ENCODE data around the gene TSC22D2. TPM values are rescaled to one million over a fixed set of nuclear protein-coding genes. Genes with fewer than 3 reads are reported as not detected.

TSC22D2 gene
- total RNA-seq, 1 experiment from 2014 or later: 20.0 TPM

DNA sequence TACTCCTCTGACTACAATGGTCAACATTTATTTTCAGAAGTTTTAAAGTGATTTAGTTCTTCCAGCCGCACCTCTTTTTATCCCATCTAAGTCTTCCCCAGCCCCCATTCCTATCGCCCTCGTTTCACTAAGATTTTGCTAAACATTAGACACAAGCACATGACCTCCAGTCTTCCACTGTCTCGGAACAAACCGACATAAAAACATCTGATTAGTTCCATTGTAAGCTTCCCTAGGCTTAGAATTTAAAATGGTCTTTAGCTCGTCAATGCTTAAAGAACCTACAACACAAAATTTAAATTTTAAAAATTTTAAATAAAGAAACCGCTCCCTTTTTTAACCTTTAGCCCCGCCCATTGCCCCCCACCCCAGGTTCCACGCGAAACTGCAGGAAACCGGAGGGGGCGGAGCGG lies 284 bp upstream of the TSC22D2 start:
- intact Hi-C loops (cut with micrococcal nuclease): loop anchor here (2.0 to 5.0 kb wide), 4 partner anchors 36 to 169 kb away; no protein-coding TSS in a partner anchor
- CTCF ChIA-PET: interaction anchor here (1.0 to 2.2 kb wide), 2 partner anchors 88 to 169 kb away, joined by 3 to 12 read pairs; no protein-coding TSS in a partner anchor
- DNase-seq (ENCODE audit: low read depth, low spot score): peak; percentile 22
- Histone ChIP-seq H4K20me1 (ENCODE audit: insufficient read depth) (peaks cover 18% of the 10 kb centered on the region), H3K27ac (ENCODE audit: low read depth, low read length) (peak overlapping the region; percentile 95), H3K9me2 (ENCODE audit: insufficient read depth) (no peaks in the 10 kb centered on the region), H3K9me3 (ENCODE audit: control insufficient read depth in 1 of 2, insufficient read depth in 1 of 2, low read depth in 1 of 2, low read length in 2 of 2) (no peaks in the 10 kb centered on the region), H3K4me2 (ENCODE audit: low read length) (peak overlapping the region; percentile 97), H3K4me1 (ENCODE audit: control insufficient read depth in 1 of 2, insufficient read depth in 2 of 2, low read length in 2 of 2) (peaks cover 10 to 37% of the 10 kb centered on the region in 2 experiments), H3K9ac (ENCODE audit: low read length) (peak overlapping the region; percentile 88), H3K79me2 (ENCODE audit: insufficient read depth, low read length) (peaks cover 41% of the 10 kb centered on the region), H3K4me3 (replicated peaks in 1 of 2; ENCODE audit: low read depth in 1 of 2, low read length in 2 of 2) (peak overlapping the region; percentile 21 to 85), H2AFZ (ENCODE audit: low read depth, low read length, poor library complexity, severe bottlenecking) (peak overlapping the region; percentile 37), H3K27me3 (ENCODE audit: insufficient read depth, low read length) (no peaks in the 10 kb centered on the region), H3K36me3 (ENCODE audit: control insufficient read depth in 1 of 2, insufficient read depth in 2 of 2, low read length in 2 of 2) (peaks cover 0 to 4% of the 10 kb centered on the region in 2 experiments; a peak in 2 of 4 replicates)
- no peak; the same call in 1 of the 2 replicates for ATAC-seq
- POLR2A ChIA-PET: interaction anchor here (1.2 to 2.4 kb wide), 5 partner anchors 23 to 62 kb away, joined by 3 to 7 read pairs (median 6); no protein-coding TSS in a partner anchor
- TF ChIP-seq EGR1 (IDR thresholded peaks at IDR 0.05; ENCODE audit: low read depth): no peak
- no peak for TF ChIP-seq SIN3A (IDR thresholded peaks at IDR 0.05; ENCODE audit: low read depth)
- TF ChIP-seq, protein P1, sequence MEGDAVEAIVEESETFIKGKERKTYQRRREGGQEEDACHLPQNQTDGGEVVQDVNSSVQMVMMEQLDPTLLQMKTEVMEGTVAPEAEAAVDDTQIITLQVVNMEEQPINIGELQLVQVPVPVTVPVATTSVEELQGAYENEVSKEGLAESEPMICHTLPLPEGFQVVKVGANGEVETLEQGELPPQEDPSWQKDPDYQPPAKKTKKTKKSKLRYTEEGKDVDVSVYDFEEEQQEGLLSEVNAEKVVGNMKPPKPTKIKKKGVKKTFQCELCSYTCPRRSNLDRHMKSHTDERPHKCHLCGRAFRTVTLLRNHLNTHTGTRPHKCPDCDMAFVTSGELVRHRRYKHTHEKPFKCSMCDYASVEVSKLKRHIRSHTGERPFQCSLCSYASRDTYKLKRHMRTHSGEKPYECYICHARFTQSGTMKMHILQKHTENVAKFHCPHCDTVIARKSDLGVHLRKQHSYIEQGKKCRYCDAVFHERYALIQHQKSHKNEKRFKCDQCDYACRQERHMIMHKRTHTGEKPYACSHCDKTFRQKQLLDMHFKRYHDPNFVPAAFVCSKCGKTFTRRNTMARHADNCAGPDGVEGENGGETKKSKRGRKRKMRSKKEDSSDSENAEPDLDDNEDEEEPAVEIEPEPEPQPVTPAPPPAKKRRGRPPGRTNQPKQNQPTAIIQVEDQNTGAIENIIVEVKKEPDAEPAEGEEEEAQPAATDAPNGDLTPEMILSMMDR (IDR thresholded peaks at IDR 0.05 in 2 of 3, conservative IDR thresholded peaks at IDR 0.05 in 1 of 3; ENCODE audit: borderline replicate concordance in 1 of 3, insufficient read depth in 1 of 3, low read depth in 2 of 3, low read length in 2 of 3): no peak
- TF ChIP-seq ZFX (IDR thresholded peaks at IDR 0.05): no peak
- TF ChIP-seq JUND (IDR thresholded peaks at IDR 0.05): no peak
- no TSS peak for BruUV-seq (replicated peaks)
- RAD21 ChIA-PET (ENCODE audit: low non-redundant PET in 1 of 2, low total read pairs in 2 of 2, uncharacterized antibody in 2 of 2, unreplicated experiment in 2 of 2): no interaction called here

DNA sequence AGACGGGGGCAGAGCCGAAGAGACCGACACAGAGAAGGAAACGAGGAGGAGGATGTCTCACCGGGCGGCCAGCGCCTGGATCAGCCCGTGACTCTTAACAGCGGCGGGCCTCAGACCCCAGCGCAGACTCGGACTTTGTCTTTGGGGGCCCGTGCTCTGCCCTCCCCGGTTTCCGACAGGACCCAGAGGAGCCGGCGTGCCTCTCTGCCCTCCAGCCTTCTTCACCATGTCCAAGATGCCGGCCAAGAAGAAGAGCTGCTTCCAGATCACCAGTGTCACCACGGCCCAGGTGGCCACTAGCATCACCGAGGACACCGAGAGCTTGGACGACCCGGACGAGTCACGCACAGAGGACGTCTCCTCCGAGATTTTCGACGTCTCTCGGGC lies 1.0 kb downstream of the TSC22D2 start:
- ATAC-seq: peak; percentile 2; the same call in 1 of the 2 replicates
- CTCF ChIA-PET: interaction anchor here (1.2 to 2.2 kb wide), 4 partner anchors 36 to 170 kb away, joined by 3 to 12 read pairs (median 4); no protein-coding TSS in a partner anchor

More for the DNA sequence above, 1.0 kb downstream of the TSC22D2 start:
- H3K4me3 ChIP-seq (replicated peaks in 1 of 2; ENCODE audit: low read depth in 1 of 2, low read length in 2 of 2): peak overlapping the region; percentile 70 to 85
- peaks cover 0 to 11% of the 10 kb centered on the region in 2 experiments; a peak in 3 of 4 replicates for H3K36me3 ChIP-seq (ENCODE audit: control insufficient read depth in 1 of 2, insufficient read depth in 2 of 2, low read length in 2 of 2)
- peak overlapping the region; percentile 88 for H3K9ac ChIP-seq (ENCODE audit: low read length)
- H3K4me1 ChIP-seq (ENCODE audit: control insufficient read depth in 1 of 2, insufficient read depth in 2 of 2, low read length in 2 of 2): peaks cover 10 to 40% of the 10 kb centered on the region in 2 experiments
- POLR2A ChIA-PET: interaction anchor here (1.1 to 2.4 kb wide), 8 partner anchors 8 to 86 kb away, joined by 3 to 7 read pairs (median 4); no protein-coding TSS in a partner anchor
- peaks cover 54% of the 10 kb centered on the region for H3K79me2 ChIP-seq (ENCODE audit: insufficient read depth, low read length)
- DNase-seq (ENCODE audit: low read depth, low spot score): no peak
- H3K27ac ChIP-seq (ENCODE audit: low read depth, low read length): peak overlapping the region; percentile 95
- intact Hi-C loops (cut with micrococcal nuclease): loop anchor here (2.0 to 5.0 kb wide), 4 partner anchors 37 to 170 kb away; no protein-coding TSS in a partner anchor
- TF ChIP-seq SIN3A (IDR thresholded peaks at IDR 0.05; ENCODE audit: low read depth): no peak; the same call in 1 of the 2 replicates
- peak; percentile 3 for TF ChIP-seq POLR2A (IDR thresholded peaks at IDR 0.05; ENCODE audit: borderline replicate concordance, extremely low read depth, insufficient read depth, insufficient read length)
- TF ChIP-seq, protein P2, sequence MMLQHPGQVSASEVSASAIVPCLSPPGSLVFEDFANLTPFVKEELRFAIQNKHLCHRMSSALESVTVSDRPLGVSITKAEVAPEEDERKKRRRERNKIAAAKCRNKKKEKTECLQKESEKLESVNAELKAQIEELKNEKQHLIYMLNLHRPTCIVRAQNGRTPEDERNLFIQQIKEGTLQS (IDR thresholded peaks at IDR 0.05): no peak
- peak; percentile 8; the same call in 1 of the 2 replicates for TF ChIP-seq ZFX (IDR thresholded peaks at IDR 0.05)
- no peak for TF ChIP-seq EGR1 (IDR thresholded peaks at IDR 0.05; ENCODE audit: low read depth)
- TF ChIP-seq YY1 (IDR thresholded peaks at IDR 0.05; ENCODE audit: extremely low read depth, insufficient replicate concordance, low read depth, low read length): peak; percentile 1
- TF ChIP-seq POLR2AphosphoS5 (IDR thresholded peaks at IDR 0.05; ENCODE audit: low read depth, low read length): no peak
- TSS peak; percentile 35 for BruUV-seq (replicated peaks)
- peak overlapping the region; percentile 97 for H3K4me2 ChIP-seq (ENCODE audit: low read length)
- H3K9me2 ChIP-seq (ENCODE audit: insufficient read depth): no peaks in the 10 kb centered on the region
- H2AFZ ChIP-seq (ENCODE audit: low read depth, low read length, poor library complexity, severe bottlenecking): no peak overlapping the region
- no peaks in the 10 kb centered on the region for H3K9me3 ChIP-seq (ENCODE audit: control insufficient read depth in 1 of 2, insufficient read depth in 1 of 2, low read depth in 1 of 2, low read length in 2 of 2)
- H4K20me1 ChIP-seq (ENCODE audit: insufficient read depth): peaks cover 24% of the 10 kb centered on the region
- no peaks in the 10 kb centered on the region for H3K27me3 ChIP-seq (ENCODE audit: insufficient read depth, low read length)
- RAD21 ChIA-PET (ENCODE audit: low non-redundant PET in 1 of 2, low total read pairs in 2 of 2, uncharacterized antibody in 2 of 2, unreplicated experiment in 2 of 2): interaction anchor here (0.9 to 1.9 kb wide), 3 partner anchors 86 to 105 kb away, joined by 3 to 7 read pairs (median 3); no protein-coding TSS in a partner anchor

Data from HCT116 (cell line).